Gastroesophageal sphincter (tissue), 4 donors: ENCODE data around the gene ATP11A. TPM values are rescaled to one million over a fixed set of nuclear protein-coding genes. Genes with fewer than 3 reads are reported as not detected.

Experiments used
- ATAC-seq: fragments of 150-250 bp; one replicate; pipeline ENCODE4 v1.9.1; 2016; ENCODE audit warnings: mild to moderate bottlenecking, moderate library complexity
- H3K27ac ChIP-seq, 4 donors: fragments of 200-600 bp; sonication (generic) in 3 of 4; 1 replicate in 3 of 4; 2 replicates in 1 of 4; pipeline ENCODE4 v1.5.1; 2016 to 2019
- H3K27me3 ChIP-seq: fragments of 200-600 bp; sonication (generic); one replicate; pipeline ENCODE4 v1.5.1; 2019
- H3K36me3 ChIP-seq, 2 donors: fragments of 200-600 bp; sonication (generic); one replicate each; pipeline ENCODE4 v1.5.1; 2019; ENCODE audit warnings: control low read depth in 1 of 2
- H3K4me1 ChIP-seq, 3 donors: fragments of 200-600 bp; sonication (generic); 1 replicate in 2 of 3; 2 replicates in 1 of 3; pipeline ENCODE4 v1.5.1; 2016 to 2019; ENCODE audit warnings: control low read depth in 2 of 3
- H3K4me3 ChIP-seq, 2 donors: fragments of 200-600 bp; sonication (generic); one replicate each; pipeline ENCODE4 v1.5.1; 2019; ENCODE audit warnings: mild to moderate bottlenecking in 1 of 2, moderate library complexity in 1 of 2
- H3K9me3 ChIP-seq, 3 donors: fragments of 200-600 bp; sonication (generic); one replicate each; pipeline ENCODE4 v1.5.1; 2017 to 2019; ENCODE audit warnings: control low read depth in 2 of 3
- EP300 ChIP-seq: sonication (generic); formaldehyde crosslinking; IDR thresholded peaks from one replicate; pipeline ENCODE4 v1.6.1; 2017; ENCODE audit warnings: antibody characterized with exemption, mild to moderate bottlenecking
- POLR2A ChIP-seq, 2 donors: fragments of 450-650 bp; IDR thresholded peaks; one replicate each; pipeline ENCODE4 v1.6.1; 2017; ENCODE audit warnings: antibody characterized with exemption in 2 of 2, mild to moderate bottlenecking in 2 of 2, moderate library complexity in 1 of 2
- POLR2AphosphoS5 ChIP-seq: sonication (generic); formaldehyde crosslinking; IDR thresholded peaks from one replicate; pipeline ENCODE4 v1.6.1; 2017; ENCODE audit warnings: antibody characterized with exemption
- WGBS, 2 donors: methylation state at CpG; one replicate each; pipeline ENCODE4 v1.1.5; 2018; ENCODE audit warnings: low coverage in 1 of 2; 5-methylcytosine and 5-hydroxymethylcytosine counted together
- total RNA-seq, 4 donors: library from RNA; depleted of rRNA; stranded (reverse); fragments of >200 nt; gene quantifications; one replicate each; pipeline ENCODE4 v1.1.0, GENCODE V29; 2016
- TF ChIP-seq, protein P1 (sequence below), 4 experiments: fragments of 200-600 bp in 2 of 4; fragments of 450-650 bp in 2 of 4; sonication (generic) in 1 of 4; IDR thresholded peaks; one replicate each; pipeline ENCODE4 v1.5.1; 2017 to 2019; ENCODE audit warnings: antibody characterized with exemption in 4 of 4, mild to moderate bottlenecking in 2 of 4, moderate library complexity in 2 of 4

The ATP11A gene
- total RNA-seq, 4 donors from 2014 or later, result 12.9 to 21.7 (median 17.1) TPM

DNA sequence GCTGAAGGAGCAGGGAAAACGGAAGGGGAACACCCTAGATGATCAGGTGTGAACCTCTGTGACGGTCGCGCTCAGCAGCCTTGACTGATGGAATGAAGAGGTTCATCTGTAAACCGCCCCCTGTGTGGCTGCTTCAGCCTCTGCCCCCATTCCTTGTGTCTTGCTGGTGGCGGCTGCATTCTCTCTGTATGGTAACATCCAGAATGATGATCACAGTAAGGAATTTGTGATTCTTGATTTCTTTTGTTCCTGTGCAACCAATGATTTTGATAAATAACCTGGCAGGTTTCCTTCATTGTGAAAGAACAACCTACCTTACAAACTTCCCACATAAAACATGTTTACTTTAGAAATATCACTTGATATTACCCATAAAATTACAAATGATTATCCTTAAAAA, 160.4 kb downstream of the ATP11A start:
- Histone ChIP-seq H3K9me3 (peaks cover 0 to 6% (median 0%) of the 10 kb centered on the region in 3 donors), H3K4me3 (no peak overlapping the region), H3K27ac (no peak overlapping the region), H3K4me1 (no peaks in the 10 kb centered on the region), H3K27me3 (no peaks in the 10 kb centered on the region), H3K36me3 (peaks cover 0 to 72% of the 10 kb centered on the region in 2 donors)
- ATAC-seq, result no peak
- 95 to 100% methylated on average over 3 to 5 of the region's 6 CpGs for WGBS, 2 donors
- TF ChIP-seq EP300 (no peak), POLR2AphosphoS5 (no peak), POLR2A (IDR thresholded peaks at IDR 0.05) (no peak)
- TF ChIP-seq, protein P1, sequence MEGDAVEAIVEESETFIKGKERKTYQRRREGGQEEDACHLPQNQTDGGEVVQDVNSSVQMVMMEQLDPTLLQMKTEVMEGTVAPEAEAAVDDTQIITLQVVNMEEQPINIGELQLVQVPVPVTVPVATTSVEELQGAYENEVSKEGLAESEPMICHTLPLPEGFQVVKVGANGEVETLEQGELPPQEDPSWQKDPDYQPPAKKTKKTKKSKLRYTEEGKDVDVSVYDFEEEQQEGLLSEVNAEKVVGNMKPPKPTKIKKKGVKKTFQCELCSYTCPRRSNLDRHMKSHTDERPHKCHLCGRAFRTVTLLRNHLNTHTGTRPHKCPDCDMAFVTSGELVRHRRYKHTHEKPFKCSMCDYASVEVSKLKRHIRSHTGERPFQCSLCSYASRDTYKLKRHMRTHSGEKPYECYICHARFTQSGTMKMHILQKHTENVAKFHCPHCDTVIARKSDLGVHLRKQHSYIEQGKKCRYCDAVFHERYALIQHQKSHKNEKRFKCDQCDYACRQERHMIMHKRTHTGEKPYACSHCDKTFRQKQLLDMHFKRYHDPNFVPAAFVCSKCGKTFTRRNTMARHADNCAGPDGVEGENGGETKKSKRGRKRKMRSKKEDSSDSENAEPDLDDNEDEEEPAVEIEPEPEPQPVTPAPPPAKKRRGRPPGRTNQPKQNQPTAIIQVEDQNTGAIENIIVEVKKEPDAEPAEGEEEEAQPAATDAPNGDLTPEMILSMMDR (IDR thresholded peaks at IDR 0.05), result no peak

DNA sequence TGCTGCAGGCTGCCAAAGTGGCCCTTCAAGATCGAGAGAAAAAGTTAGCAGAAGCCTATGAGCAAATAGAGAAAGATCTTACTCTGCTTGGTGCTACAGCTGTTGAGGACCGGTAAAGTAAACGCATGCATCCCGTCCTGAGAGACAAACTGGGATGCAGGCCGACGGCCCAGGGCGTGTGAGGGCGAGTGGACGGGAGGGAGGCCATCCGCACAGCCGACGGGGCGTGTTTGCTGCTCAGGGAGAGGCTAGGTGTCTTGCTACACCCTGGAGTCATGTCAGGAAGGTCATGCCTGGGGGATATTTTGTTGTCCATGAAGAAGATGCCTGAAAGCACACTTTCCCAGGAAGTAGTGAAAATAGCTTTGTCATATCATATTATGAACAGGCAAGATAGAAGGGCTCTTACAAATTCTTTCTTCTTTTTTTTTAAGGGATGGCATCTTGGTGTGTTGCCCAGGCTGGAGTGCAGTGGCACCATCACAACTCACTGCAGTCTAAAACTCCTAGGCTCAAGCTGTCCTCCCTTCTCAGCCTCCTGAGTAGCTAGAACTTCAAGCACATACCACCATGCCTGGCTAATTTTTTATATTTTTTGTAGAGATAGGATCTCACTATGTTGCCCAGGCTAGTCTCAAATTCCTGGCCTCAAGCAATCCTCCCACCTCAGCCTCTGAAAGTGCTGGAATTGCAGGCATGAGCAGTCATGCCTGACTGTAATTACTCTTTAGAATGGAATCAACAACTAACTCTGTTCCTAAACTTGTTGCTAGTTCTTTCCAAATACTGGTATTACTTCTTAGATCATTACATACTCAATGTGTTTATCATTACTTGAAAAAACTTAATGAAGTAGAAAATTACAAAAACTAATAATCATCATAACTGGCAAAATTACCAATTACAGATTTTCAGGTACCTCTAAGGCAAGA, 161.5 kb downstream of the ATP11A start:
- TF ChIP-seq POLR2A (IDR thresholded peaks at IDR 0.05), result no peak
- TF ChIP-seq, protein P1 (IDR thresholded peaks at IDR 0.05), result no peak
- TF ChIP-seq POLR2AphosphoS5, result no peak
- TF ChIP-seq EP300, result no peak
- H3K4me3 ChIP-seq, result no peak overlapping the region
- H3K4me1 ChIP-seq, result no peaks in the 10 kb centered on the region
- WGBS, 2 donors, result 74% methylated on average over 4 of the region's 13 CpGs; no CpG with 5 or more reads in 1 of the 2 donors
- peaks cover 0 to 78% of the 10 kb centered on the region in 2 donors for H3K36me3 ChIP-seq
- no peak for ATAC-seq
- peaks cover 0 to 6% (median 0%) of the 10 kb centered on the region in 3 donors for H3K9me3 ChIP-seq
- H3K27ac ChIP-seq, result no peak overlapping the region
- H3K27me3 ChIP-seq, result no peaks in the 10 kb centered on the region

DNA sequence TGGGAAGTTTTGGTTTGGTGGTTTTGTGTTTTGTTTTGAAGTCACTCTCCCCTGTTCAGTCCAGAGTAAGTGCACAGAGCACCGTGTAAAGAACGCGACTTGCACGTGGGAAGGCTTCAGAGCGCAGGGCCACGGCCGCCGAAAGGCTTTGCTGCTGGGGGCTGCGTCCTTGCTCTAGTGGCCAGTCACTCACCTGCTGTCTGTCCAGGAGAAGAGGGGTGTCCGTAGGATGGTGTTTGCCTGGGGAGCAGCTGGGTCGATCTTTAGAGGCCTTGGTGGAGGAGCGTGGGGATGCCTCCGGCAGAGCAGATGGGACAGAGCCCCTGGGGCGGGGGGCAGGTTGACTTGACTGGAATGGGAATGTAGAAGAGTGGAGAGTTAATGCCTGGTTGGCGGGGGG, 162.6 kb downstream of the ATP11A start:
- TF ChIP-seq, protein P1 (IDR thresholded peaks at IDR 0.05), result no peak
- TF ChIP-seq POLR2A (IDR thresholded peaks at IDR 0.05) (no peak), EP300 (no peak), POLR2AphosphoS5 (no peak)
- peaks cover 0 to 6% (median 0%) of the 10 kb centered on the region in 3 donors for H3K9me3 ChIP-seq
- peaks cover 0 to 78% of the 10 kb centered on the region in 2 donors for H3K36me3 ChIP-seq
- 93 to 96% methylated on average over 9 to 11 of the region's 15 CpGs for WGBS, 2 donors
- no peak for ATAC-seq
- no peaks in the 10 kb centered on the region for H3K27me3 ChIP-seq
- no peaks in the 10 kb centered on the region for H3K4me1 ChIP-seq
- H3K4me3 ChIP-seq, result no peak overlapping the region
- H3K27ac ChIP-seq, result no peak overlapping the region

DNA sequence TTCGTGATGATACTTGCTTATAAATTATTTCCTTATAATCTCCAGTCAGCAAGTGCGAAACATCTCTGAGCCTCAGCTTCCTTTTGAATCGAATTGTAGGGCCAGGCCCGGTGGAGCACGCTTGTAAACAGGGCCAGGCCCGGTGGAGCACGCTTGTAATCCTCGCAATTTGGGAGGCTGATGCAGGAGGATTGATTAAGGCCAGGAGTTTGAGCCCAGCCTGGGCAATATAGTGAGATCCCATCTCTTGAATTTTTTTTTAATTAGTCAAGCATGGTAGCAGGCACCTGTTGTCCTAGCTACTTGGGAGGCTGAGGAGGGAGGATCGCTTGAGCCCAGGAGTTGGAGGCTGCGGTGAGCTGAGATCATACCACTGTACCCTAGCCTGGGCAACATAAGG, 163.0 kb downstream of the ATP11A start:
- H3K4me3 ChIP-seq, result no peak overlapping the region
- no peak for TF ChIP-seq POLR2AphosphoS5
- no peak for TF ChIP-seq POLR2A (IDR thresholded peaks at IDR 0.05)
- no peak for TF ChIP-seq EP300
- TF ChIP-seq, protein P1 (IDR thresholded peaks at IDR 0.05), result no peak
- no peaks in the 10 kb centered on the region for H3K27me3 ChIP-seq
- peaks cover 0 to 4% (median 0%) of the 10 kb centered on the region in 3 donors for H3K9me3 ChIP-seq
- ATAC-seq, result no peak
- peaks cover 0 to 78% of the 10 kb centered on the region in 2 donors for H3K36me3 ChIP-seq
- WGBS, 2 donors, result 94 to 97% methylated on average over 9 to 10 of the region's 10 CpGs
- no peaks in the 10 kb centered on the region for H3K4me1 ChIP-seq
- no peak overlapping the region for H3K27ac ChIP-seq

DNA sequence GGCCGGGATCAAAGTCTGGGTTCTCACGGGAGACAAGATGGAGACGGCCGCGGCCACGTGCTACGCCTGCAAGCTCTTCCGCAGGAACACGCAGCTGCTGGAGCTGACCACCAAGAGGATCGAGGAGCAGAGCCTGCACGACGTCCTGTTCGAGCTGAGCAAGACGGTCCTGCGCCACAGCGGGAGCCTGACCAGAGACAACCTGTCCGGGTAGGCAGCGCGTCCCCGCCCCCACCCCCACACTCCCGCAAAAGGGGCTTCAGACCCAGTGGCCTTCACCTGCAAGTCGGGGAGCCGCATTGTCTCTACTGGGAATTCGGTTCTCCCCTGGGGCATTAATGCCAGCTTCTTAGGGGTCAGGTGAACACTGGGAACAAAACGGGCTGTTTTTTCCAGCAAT, 164.5 kb downstream of the ATP11A start:
- WGBS, 2 donors, result 88 to 90% methylated on average over 13 to 19 of the region's 25 CpGs
- no peak for ATAC-seq
- no peak overlapping the region for H3K4me3 ChIP-seq
- no peaks in the 10 kb centered on the region for H3K9me3 ChIP-seq
- no peak overlapping the region for H3K27ac ChIP-seq
- no peaks in the 10 kb centered on the region for H3K27me3 ChIP-seq
- H3K4me1 ChIP-seq, result no peaks in the 10 kb centered on the region
- no peak for TF ChIP-seq EP300
- no peak for TF ChIP-seq POLR2AphosphoS5
- TF ChIP-seq POLR2A (IDR thresholded peaks at IDR 0.05), result no peak
- TF ChIP-seq, protein P1 (IDR thresholded peaks at IDR 0.05), result no peak
- H3K36me3 ChIP-seq, result peaks cover 0 to 83% of the 10 kb centered on the region in 2 donors
